Activated CD4-positive, alpha-beta T cell treated with anti-CD3 and anti-CD28 coated beads, Interleukin-2, Interleukin-4, amounts not matched to agents 100 ng/mL and 50 ng/mL, durations not matched to agents 16 hours and 8 hours (primary cell): ENCODE results near the gene NUMB.
"Not testable (repeated sequence)": the region's sequence is repeated elsewhere in the genome, so short reads cannot be mapped to it uniquely, and the experiment has no call there.

Experiments used
- DNase-seq: peaks from one replicate; pipeline ENCODE4 v3.0.0-alpha.2; 2020; ENCODE audit warnings: low spot score

NUMB gene

DNA sequence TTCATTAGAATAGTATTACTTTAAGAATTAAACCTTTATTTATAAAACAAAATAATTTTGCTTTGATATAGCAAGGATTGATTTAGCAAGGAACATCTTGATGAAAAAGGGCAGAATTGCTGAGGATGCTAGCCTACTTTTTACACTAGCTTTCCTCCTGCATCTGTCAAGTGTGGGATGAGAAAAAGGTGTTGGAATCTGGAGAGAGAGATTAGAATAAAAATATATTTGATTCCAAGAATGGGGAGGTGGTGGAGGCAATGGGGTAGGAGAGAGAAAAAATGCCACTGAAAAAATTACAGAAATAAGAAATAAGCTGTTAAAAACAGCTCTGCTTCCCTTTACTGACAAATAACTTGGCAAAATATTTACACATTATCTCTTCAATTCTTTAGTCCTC is 98.9 kb downstream of the NUMB start:
- no peak for DNase-seq

- DNase-seq: no peak
Observed at GRCh38 chr14:73358187-73358586, 100.2 kb downstream of the NUMB start.

DNA sequence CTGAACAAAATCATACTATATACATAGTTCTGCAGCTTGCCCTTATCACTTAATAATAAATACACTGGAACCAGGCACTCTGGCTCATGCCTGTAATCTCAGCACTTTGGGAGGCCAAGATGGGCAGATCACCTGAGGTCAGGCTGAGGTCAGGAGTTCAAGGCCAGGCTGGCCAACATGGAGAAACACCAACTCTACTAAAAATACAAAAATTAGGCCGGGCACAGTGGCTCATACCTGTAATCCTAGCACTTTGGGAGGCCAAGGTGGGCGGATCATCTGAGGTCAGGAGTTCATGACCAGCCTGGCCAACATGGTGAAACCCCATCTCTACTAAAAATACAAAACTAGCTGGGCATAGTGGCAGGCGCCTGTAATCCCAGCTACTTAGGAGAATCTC is 109.3 kb downstream of the NUMB start:
- not testable (repeated sequence) for DNase-seq

- DNase-seq: no peak
Observed at GRCh38 chr14:73344319-73344718, 114.0 kb downstream of the NUMB start.

GRCh38 chr14:73342670-73343069 is 115.7 kb downstream of the NUMB start:
- no peak for DNase-seq

GRCh38 chr14:73339846-73340595 is 118.3 kb downstream of the NUMB start:
- no peak for DNase-seq

GRCh38 chr14:73339206-73339605 is 119.1 kb downstream of the NUMB start:
- no peak for DNase-seq

DNA sequence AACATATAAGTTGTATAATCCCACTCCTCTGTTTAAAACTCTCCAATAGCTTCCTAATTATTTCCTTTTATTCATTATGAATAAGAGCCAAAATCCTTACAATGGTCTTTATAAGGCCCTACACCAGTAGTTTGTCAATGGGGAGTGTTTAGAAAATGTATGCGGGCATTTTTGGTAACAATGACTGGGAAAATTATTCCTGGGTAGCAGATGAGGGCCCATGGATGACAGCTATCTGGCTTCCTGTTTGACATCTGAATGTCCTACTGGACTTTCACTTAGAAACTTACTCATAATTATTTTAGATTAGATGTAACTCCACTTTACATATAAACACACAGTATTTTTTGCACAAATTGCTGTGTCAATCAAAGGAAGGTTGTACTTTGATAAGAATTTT is 119.8 kb downstream of the NUMB start:
- DNase-seq: no peak

- DNase-seq: no peak
Observed at GRCh38 chr14:73333031-73333430, 125.3 kb downstream of the NUMB start.

GRCh38 chr14:73325630-73326299 is 132.6 kb downstream of the NUMB start:
- no peak for DNase-seq

DNA sequence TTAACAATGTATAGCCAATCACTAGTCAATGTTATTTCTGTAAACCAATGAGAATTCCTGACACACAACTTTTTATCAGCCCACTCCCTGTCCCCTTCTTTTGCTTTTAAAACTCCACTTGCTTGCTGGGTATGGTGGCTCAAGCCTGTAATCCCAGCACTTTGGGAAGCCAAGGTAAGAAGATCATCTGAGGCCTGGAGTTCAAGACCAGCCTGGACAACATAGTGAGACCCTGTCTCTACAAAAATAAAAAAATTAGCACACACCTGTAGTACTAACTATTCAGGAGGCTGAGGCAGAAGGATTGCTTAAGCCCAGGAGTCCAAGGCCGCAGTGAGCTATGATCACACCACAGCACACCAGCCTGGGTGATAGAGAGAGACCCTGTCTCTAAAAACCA is 133.3 kb downstream of the NUMB start:
- no peak for DNase-seq

DNA sequence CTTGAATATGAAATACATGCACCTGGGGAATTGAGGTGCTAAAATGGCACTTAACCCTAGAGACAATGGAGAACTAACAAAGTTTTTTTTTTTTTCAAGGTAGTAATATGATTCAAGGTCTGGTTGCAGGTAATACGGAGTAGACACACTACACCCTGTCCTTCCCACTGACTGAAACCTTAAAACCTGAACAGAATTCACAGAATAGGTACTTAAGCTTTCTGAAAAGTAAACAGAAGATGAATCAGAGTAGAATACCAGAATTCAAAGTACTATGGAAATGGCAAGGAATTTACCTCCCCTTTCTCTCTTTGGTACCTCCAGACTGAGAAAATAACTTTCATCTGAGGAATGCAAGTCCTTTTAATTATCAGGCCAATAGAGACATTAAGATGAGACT is 133.8 kb downstream of the NUMB start:
- DNase-seq: no peak

DNA sequence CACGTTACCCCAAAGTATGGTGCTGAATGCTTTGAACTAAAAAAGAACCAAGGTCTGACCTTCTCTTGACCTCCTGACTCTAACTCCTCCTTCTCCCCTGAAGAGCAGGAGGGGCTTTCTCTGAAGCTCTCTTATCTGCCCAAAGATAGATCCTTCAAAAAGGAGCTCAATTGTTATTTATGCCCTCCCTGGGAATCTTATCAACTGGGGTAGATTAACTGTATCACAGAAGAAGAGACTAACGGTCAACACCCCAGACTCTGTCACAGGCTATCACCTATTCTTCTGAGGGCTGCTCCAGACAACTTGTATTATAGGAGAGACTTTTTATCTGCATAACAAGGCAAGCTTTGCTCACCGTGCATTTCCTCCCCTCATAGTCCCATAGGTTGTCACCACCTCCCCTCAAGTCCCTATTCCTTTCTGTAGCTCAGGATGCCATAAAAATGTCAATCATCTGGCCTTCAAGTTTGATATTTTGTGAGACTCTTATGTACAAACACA is 134.4 kb downstream of the NUMB start:
- no peak for DNase-seq

DNA sequence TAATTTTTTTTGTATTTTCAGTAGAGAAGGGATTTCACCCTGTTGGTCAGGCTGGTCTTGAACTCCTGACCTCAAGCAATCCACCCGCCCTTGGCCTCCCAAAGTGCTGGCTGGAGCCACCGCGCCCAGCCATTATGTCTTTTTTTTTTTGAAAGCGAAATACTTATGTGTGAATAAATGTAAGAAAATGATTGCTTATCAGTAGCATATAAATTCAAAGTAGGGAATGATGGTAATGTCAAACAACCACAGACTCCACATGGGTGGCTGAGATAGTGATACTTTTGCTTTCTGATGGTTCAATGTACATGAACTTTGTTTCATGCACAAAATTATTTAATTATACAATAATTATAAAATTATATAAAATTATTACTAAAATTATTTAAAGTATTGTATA is 145.2 kb downstream of the NUMB start:
- DNase-seq: no peak

- no peak for DNase-seq
Observed at GRCh38 chr14:73312687-73313086, 145.7 kb downstream of the NUMB start.

DNA sequence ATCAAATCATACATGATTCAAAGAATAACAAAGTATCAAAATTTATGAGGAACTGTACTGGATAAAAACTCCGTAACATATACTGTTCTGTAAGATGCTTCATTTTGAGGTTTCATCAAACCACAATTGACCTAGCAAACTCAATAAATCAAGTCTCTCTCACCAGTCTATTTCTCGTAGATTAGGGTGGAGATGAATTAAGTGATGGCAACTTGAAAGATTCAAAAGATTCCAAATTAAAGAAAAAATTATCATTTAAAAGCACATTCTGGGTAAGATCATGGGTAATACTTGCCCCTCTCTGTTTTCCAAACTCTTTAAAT is 146.7 kb downstream of the NUMB start:
- no peak for DNase-seq

- DNase-seq: not testable (repeated sequence)
Observed at GRCh38 chr14:73309207-73309606, 149.1 kb downstream of the NUMB start.

- DNase-seq: no peak
Observed at GRCh38 chr14:73307261-73307660, 151.1 kb downstream of the NUMB start.

- DNase-seq: no peak
Observed at GRCh38 chr14:73305499-73305898, 152.8 kb downstream of the NUMB start.

GRCh38 chr14:73295198-73295796 is 163.0 kb downstream of the NUMB start:
- peak; percentile 40 for DNase-seq

- DNase-seq: peak; percentile 26
Observed at GRCh38 chr14:73293782-73294781, 164.3 kb downstream of the NUMB start.

DNA sequence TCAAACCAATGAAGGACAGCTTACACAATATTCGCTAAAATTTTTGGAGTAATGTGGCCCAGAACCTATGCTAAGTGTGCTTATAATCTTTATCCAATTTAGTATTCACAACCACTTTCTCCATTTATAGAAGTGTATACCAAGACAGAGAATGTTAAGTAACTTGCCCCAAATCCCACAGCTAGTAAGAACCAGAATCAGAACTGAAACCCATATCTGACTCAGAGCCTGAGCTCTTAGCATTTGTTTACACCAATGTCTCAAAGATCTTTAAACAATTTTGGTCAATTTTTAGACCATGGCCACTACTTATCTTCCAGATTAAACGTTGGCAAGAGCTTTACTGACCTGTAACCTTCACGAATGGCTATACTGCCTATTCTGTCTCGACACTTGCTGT is 168.1 kb downstream of the NUMB start:
- DNase-seq: peak; percentile 85
